Measurements from ENCODE around the gene NFIA.

Gene NFIA

GRCh38 chr1:61327436-61327835 lies 245.1 kb downstream of the NFIA start:
- no peak overlapping the region for H3K9ac ChIP-seq (ENCODE audit: low read length in 5 of 5)
- H3K27me3 ChIP-seq (ENCODE audit: control insufficient read depth in 5 of 5, insufficient read depth in 4 of 5, low read length in 5 of 5), result no peaks in the 10 kb centered on the region
- no peak overlapping the region for H3K4me3 ChIP-seq (ENCODE audit: low read depth in 1 of 5, low read length in 5 of 5)
- no peak overlapping the region for H3K27ac ChIP-seq (ENCODE audit: low read depth, low read length)
- H3K9me3 ChIP-seq (ENCODE audit: control insufficient read depth in 5 of 5, low read length in 5 of 5), result no peaks in the 10 kb centered on the region
- no peaks in the 10 kb centered on the region for H3K36me3 ChIP-seq (ENCODE audit: control insufficient read depth in 5 of 5, insufficient read depth in 5 of 5, low read length in 5 of 5)
- peaks cover 0 to 10% (median 0%) of the 10 kb centered on the region in 5 donors for H3K4me1 ChIP-seq (ENCODE audit: control insufficient read depth in 5 of 5, insufficient read depth in 5 of 5, low read length in 5 of 5)

- peaks cover 0 to 13% (median 1%) of the 10 kb centered on the region in 5 donors for H3K4me1 ChIP-seq (ENCODE audit: control insufficient read depth in 5 of 5, insufficient read depth in 5 of 5, low read length in 5 of 5)
- H3K4me3 ChIP-seq (ENCODE audit: low read depth in 1 of 5, low read length in 5 of 5), result no peak overlapping the region
- no peaks in the 10 kb centered on the region for H3K9me3 ChIP-seq (ENCODE audit: control insufficient read depth in 5 of 5, low read length in 5 of 5)
- peaks cover 0 to 7% (median 0%) of the 10 kb centered on the region in 5 donors for H3K36me3 ChIP-seq (ENCODE audit: control insufficient read depth in 5 of 5, insufficient read depth in 5 of 5, low read length in 5 of 5)
- no peak overlapping the region for H3K27ac ChIP-seq (ENCODE audit: low read depth, low read length)
- H3K9ac ChIP-seq (ENCODE audit: low read length in 5 of 5), result no peak overlapping the region
- no peaks in the 10 kb centered on the region for H3K27me3 ChIP-seq (ENCODE audit: control insufficient read depth in 5 of 5, insufficient read depth in 4 of 5, low read length in 5 of 5)
These were observed 247.2 kb downstream of the NFIA start for GRCh38 chr1:61329556-61329955.

- H3K9me3 ChIP-seq (ENCODE audit: control insufficient read depth in 5 of 5, low read length in 5 of 5), result no peaks in the 10 kb centered on the region
- peaks cover 0 to 17% (median 6%) of the 10 kb centered on the region in 5 donors for H3K4me1 ChIP-seq (ENCODE audit: control insufficient read depth in 5 of 5, insufficient read depth in 5 of 5, low read length in 5 of 5)
- no peak overlapping the region for H3K4me3 ChIP-seq (ENCODE audit: low read depth in 1 of 5, low read length in 5 of 5)
- no peak overlapping the region for H3K27ac ChIP-seq (ENCODE audit: low read depth, low read length)
- peaks cover 0 to 7% (median 0%) of the 10 kb centered on the region in 5 donors for H3K36me3 ChIP-seq (ENCODE audit: control insufficient read depth in 5 of 5, insufficient read depth in 5 of 5, low read length in 5 of 5)
- H3K27me3 ChIP-seq (ENCODE audit: control insufficient read depth in 5 of 5, insufficient read depth in 4 of 5, low read length in 5 of 5), result no peaks in the 10 kb centered on the region
- no peak overlapping the region for H3K9ac ChIP-seq (ENCODE audit: low read length in 5 of 5)
These were observed 247.7 kb downstream of the NFIA start for GRCh38 chr1:61330018-61330417.

- Histone ChIP-seq H3K27me3 (ENCODE audit: control insufficient read depth in 5 of 5, insufficient read depth in 4 of 5, low read length in 5 of 5) (no peaks in the 10 kb centered on the region), H3K4me3 (ENCODE audit: low read depth in 1 of 5, low read length in 5 of 5) (no peak overlapping the region), H3K9ac (ENCODE audit: low read length in 5 of 5) (no peak overlapping the region), H3K27ac (ENCODE audit: low read depth, low read length) (no peak overlapping the region), H3K9me3 (ENCODE audit: control insufficient read depth in 5 of 5, low read length in 5 of 5) (no peaks in the 10 kb centered on the region), H3K36me3 (ENCODE audit: control insufficient read depth in 5 of 5, insufficient read depth in 5 of 5, low read length in 5 of 5) (peaks cover 0 to 7% (median 0%) of the 10 kb centered on the region in 5 donors), H3K4me1 (ENCODE audit: control insufficient read depth in 5 of 5, insufficient read depth in 5 of 5, low read length in 5 of 5) (peaks cover 0 to 20% (median 9%) of the 10 kb centered on the region in 5 donors)
These were observed 248.2 kb downstream of the NFIA start for GRCh38 chr1:61330571-61330970.

GRCh38 chr1:61332196-61332753 lies 249.9 kb downstream of the NFIA start:
- no peaks in the 10 kb centered on the region for H3K9me3 ChIP-seq (ENCODE audit: control insufficient read depth in 5 of 5, low read length in 5 of 5)
- no peak overlapping the region for H3K9ac ChIP-seq (ENCODE audit: low read length in 5 of 5)
- H3K27me3 ChIP-seq (ENCODE audit: control insufficient read depth in 5 of 5, insufficient read depth in 4 of 5, low read length in 5 of 5), result no peaks in the 10 kb centered on the region
- peaks cover 0 to 29% (median 14%) of the 10 kb centered on the region in 5 donors for H3K4me1 ChIP-seq (ENCODE audit: control insufficient read depth in 5 of 5, insufficient read depth in 5 of 5, low read length in 5 of 5)
- no peak overlapping the region for H3K4me3 ChIP-seq (ENCODE audit: low read depth in 1 of 5, low read length in 5 of 5)
- H3K27ac ChIP-seq (ENCODE audit: low read depth, low read length), result no peak overlapping the region
- H3K36me3 ChIP-seq (ENCODE audit: control insufficient read depth in 5 of 5, insufficient read depth in 5 of 5, low read length in 5 of 5), result peaks cover 0 to 7% (median 0%) of the 10 kb centered on the region in 5 donors

GRCh38 chr1:61332796-61333195 lies 250.4 kb downstream of the NFIA start:
- Histone ChIP-seq H3K36me3 (ENCODE audit: control insufficient read depth in 5 of 5, insufficient read depth in 5 of 5, low read length in 5 of 5) (peaks cover 0 to 7% (median 0%) of the 10 kb centered on the region in 5 donors), H3K9ac (ENCODE audit: low read length in 5 of 5) (no peak overlapping the region), H3K27me3 (ENCODE audit: control insufficient read depth in 5 of 5, insufficient read depth in 4 of 5, low read length in 5 of 5) (no peaks in the 10 kb centered on the region), H3K4me3 (ENCODE audit: low read depth in 1 of 5, low read length in 5 of 5) (no peak overlapping the region), H3K4me1 (ENCODE audit: control insufficient read depth in 5 of 5, insufficient read depth in 5 of 5, low read length in 5 of 5) (peaks cover 3 to 35% (median 19%) of the 10 kb centered on the region in 5 donors), H3K27ac (ENCODE audit: low read depth, low read length) (no peak overlapping the region), H3K9me3 (ENCODE audit: control insufficient read depth in 5 of 5, low read length in 5 of 5) (no peaks in the 10 kb centered on the region)

- H3K36me3 ChIP-seq (ENCODE audit: control insufficient read depth in 5 of 5, insufficient read depth in 5 of 5, low read length in 5 of 5), result peaks cover 0 to 7% (median 0%) of the 10 kb centered on the region in 5 donors
- peak overlapping the region in 4 of 5 donors; percentile 5 to 57 (median 13) for H3K9ac ChIP-seq (ENCODE audit: low read length in 5 of 5)
- no peaks in the 10 kb centered on the region for H3K27me3 ChIP-seq (ENCODE audit: control insufficient read depth in 5 of 5, insufficient read depth in 4 of 5, low read length in 5 of 5)
- H3K9me3 ChIP-seq (ENCODE audit: control insufficient read depth in 5 of 5, low read length in 5 of 5), result no peaks in the 10 kb centered on the region
- peak overlapping the region; percentile 42 for H3K27ac ChIP-seq (ENCODE audit: low read depth, low read length)
- H3K4me1 ChIP-seq (ENCODE audit: control insufficient read depth in 5 of 5, insufficient read depth in 5 of 5, low read length in 5 of 5), result peaks cover 3 to 46% (median 34%) of the 10 kb centered on the region in 5 donors
- H3K4me3 ChIP-seq (ENCODE audit: low read depth in 1 of 5, low read length in 5 of 5), result peak overlapping the region in 1 of 5 donors; percentile 11
These were observed 252.6 kb downstream of the NFIA start for GRCh38 chr1:61334718-61335589.

GRCh38 chr1:61337037-61337436 lies 254.7 kb downstream of the NFIA start:
- Histone ChIP-seq H3K9ac (ENCODE audit: low read length in 5 of 5) (peak overlapping the region in 1 of 5 donors; percentile 5), H3K27ac (ENCODE audit: low read depth, low read length) (peak overlapping the region; percentile 71), H3K27me3 (ENCODE audit: control insufficient read depth in 5 of 5, insufficient read depth in 4 of 5, low read length in 5 of 5) (no peaks in the 10 kb centered on the region), H3K9me3 (ENCODE audit: control insufficient read depth in 5 of 5, low read length in 5 of 5) (no peaks in the 10 kb centered on the region), H3K36me3 (ENCODE audit: control insufficient read depth in 5 of 5, insufficient read depth in 5 of 5, low read length in 5 of 5) (peaks cover 0 to 7% (median 0%) of the 10 kb centered on the region in 5 donors), H3K4me3 (ENCODE audit: low read depth in 1 of 5, low read length in 5 of 5) (no peak overlapping the region), H3K4me1 (ENCODE audit: control insufficient read depth in 5 of 5, insufficient read depth in 5 of 5, low read length in 5 of 5) (peaks cover 3 to 40% (median 34%) of the 10 kb centered on the region in 5 donors)

GRCh38 chr1:61337441-61337951 lies 255.1 kb downstream of the NFIA start:
- no peaks in the 10 kb centered on the region for H3K27me3 ChIP-seq (ENCODE audit: control insufficient read depth in 5 of 5, insufficient read depth in 4 of 5, low read length in 5 of 5)
- peak overlapping the region; percentile 71 for H3K27ac ChIP-seq (ENCODE audit: low read depth, low read length)
- no peaks in the 10 kb centered on the region for H3K9me3 ChIP-seq (ENCODE audit: control insufficient read depth in 5 of 5, low read length in 5 of 5)
- peak overlapping the region in 2 of 5 donors; percentile 5 to 73 for H3K9ac ChIP-seq (ENCODE audit: low read length in 5 of 5)
- H3K4me1 ChIP-seq (ENCODE audit: control insufficient read depth in 5 of 5, insufficient read depth in 5 of 5, low read length in 5 of 5), result peaks cover 3 to 35% (median 32%) of the 10 kb centered on the region in 5 donors
- H3K4me3 ChIP-seq (ENCODE audit: low read depth in 1 of 5, low read length in 5 of 5), result peak overlapping the region in 2 of 5 donors; percentile 0 to 15
- H3K36me3 ChIP-seq (ENCODE audit: control insufficient read depth in 5 of 5, insufficient read depth in 5 of 5, low read length in 5 of 5), result peaks cover 0 to 7% (median 0%) of the 10 kb centered on the region in 5 donors
